H1 (cell line): ENCODE results near the gene ADAMTS17. TPM values are rescaled to one million over a fixed set of nuclear protein-coding genes. Genes with fewer than 3 reads are reported as not detected.

Experiments used
- CTCF ChIA-PET: fragments of 300-600 bp; sonication (Branson Sonifier 250); formaldehyde crosslinking; loops from one replicate; lab custom pipeline; 2021; ENCODE audit not compliant: partially characterized antibody; lab: Charles Lee
- POLR2A ChIA-PET: fragments of 300-600 bp; sonication (Branson Sonifier 250); formaldehyde crosslinking; loops from one replicate; lab custom pipeline; 2021; ENCODE audit warnings: inconsistent platforms; ENCODE audit not compliant: partially characterized antibody; lab: Charles Lee
- DNase-seq, 2 experiments: peaks; one replicate each; pipeline versions ENCODE4 v3.0.0 to v3.0.0-alpha.2; 2010 to 2022; ENCODE audit warnings: low spot score in 2 of 2, low read depth in 1 of 2, mixed read lengths in 1 of 2
- FAIRE-seq: peaks from 2 replicates; lab custom pipeline; 2011; peaks lifted over from hg19 to GRCh38; lab: Jason Lieb, UNC
- H2AFZ ChIP-seq: 2 replicates; pipeline ENCODE4 v1.8.1; 2012; ENCODE audit warnings: low read length, inconsistent platforms
- H2AK5ac ChIP-seq: 2 replicates; pipeline ENCODE4 v1.6.1; 2013; ENCODE audit warnings: low read depth, low read length
- H2BK120ac ChIP-seq: replicated peaks from 2 replicates; pipeline ENCODE3; 2013; ENCODE audit warnings: low read depth, low read length, inconsistent platforms
- H2BK12ac ChIP-seq: 2 replicates; pipeline ENCODE4 v1.6.1; 2013; ENCODE audit warnings: low read depth, low read length
- H2BK15ac ChIP-seq: 2 replicates; pipeline ENCODE4 v1.6.1; 2013; ENCODE audit warnings: low read length
- H2BK20ac ChIP-seq: 2 replicates; pipeline ENCODE4 v1.6.1; 2013; ENCODE audit warnings: low read length
- H2BK5ac ChIP-seq: 2 replicates; pipeline ENCODE4 v1.6.1; 2013; ENCODE audit warnings: low read depth, low read length
- H3K14ac ChIP-seq: 2 replicates; pipeline ENCODE4 v1.6.1; 2013; ENCODE audit warnings: inconsistent platforms; ENCODE audit not compliant: insufficient read length
- H3K18ac ChIP-seq: 2 replicates; pipeline ENCODE4 v1.6.1; 2013; ENCODE audit warnings: low read length; ENCODE audit errors: extremely low read depth
- H3K23ac ChIP-seq: 2 replicates; pipeline ENCODE4 v1.6.1; 2013; ENCODE audit warnings: inconsistent platforms; ENCODE audit not compliant: insufficient read length
- H3K23me2 ChIP-seq: 2 replicates; pipeline ENCODE4 v1.6.1; 2013; ENCODE audit warnings: low read depth, low read length
- H3K27ac ChIP-seq: 2 replicates; pipeline ENCODE4 v1.6.1; 2011; ENCODE audit warnings: low read depth, low read length, inconsistent platforms
- H3K27me3 ChIP-seq, 4 experiments: replicated peaks in 1 of 4; 1 replicate in 1 of 4; 2 replicates in 3 of 4; pipeline versions ENCODE4 v1.6.1 to v1.8.1; 2011 to 2013; ENCODE audit warnings: low read length in 3 of 4, mild to moderate bottlenecking in 3 of 4, inconsistent platforms in 2 of 4, mixed read lengths in 2 of 4, moderate library complexity in 1 of 4; ENCODE audit not compliant: control insufficient read depth in 3 of 4, insufficient read depth in 3 of 4; ENCODE audit errors: extremely low read depth in 1 of 4
- H3K36me3 ChIP-seq, 4 experiments: 2 replicates each; pipeline versions ENCODE4 v1.6.1 to v1.8.1; 2011 to 2013; ENCODE audit warnings: mild to moderate bottlenecking in 4 of 4, low read length in 3 of 4, moderate library complexity in 2 of 4, control low read depth in 1 of 4, inconsistent platforms in 1 of 4; ENCODE audit not compliant: insufficient read depth in 4 of 4, control insufficient read depth in 2 of 4
- H3K4ac ChIP-seq: replicated peaks from 2 replicates; pipeline ENCODE3; 2013; ENCODE audit warnings: low read length, low read depth, mixed read lengths, inconsistent platforms; ENCODE audit not compliant: insufficient read length
- H3K4me1 ChIP-seq, 4 experiments: replicated peaks in 1 of 4; 1 replicate in 1 of 4; 2 replicates in 3 of 4; pipeline versions ENCODE4 v1.6.1 to v1.8.1; 2011 to 2013; ENCODE audit warnings: low read length in 3 of 4, inconsistent platforms in 2 of 4, mixed read lengths in 1 of 4; ENCODE audit not compliant: insufficient read depth in 4 of 4, control insufficient read depth in 3 of 4
- H3K4me2 ChIP-seq, 2 experiments: 2 replicates each; pipeline versions ENCODE4 v1.6.1 to v1.8.1; 2011 to 2013; ENCODE audit warnings: low read depth in 2 of 2, low read length in 2 of 2, control low read depth in 1 of 2, inconsistent platforms in 1 of 2, mild to moderate bottlenecking in 1 of 2; ENCODE audit not compliant: insufficient read depth in 1 of 2
- H3K4me3 ChIP-seq, 4 experiments: fragments of 200-600, 300-600 bp in 1 of 4; sonication (generic), shearing (Covaris generic), sonication (Bioruptor Twin) in 1 of 4; 2 replicates each; pipeline versions ENCODE4 v1.5.1 to v1.8.1; 2011 to 2016; ENCODE audit warnings: low read length in 4 of 4, low read depth in 3 of 4, control low read depth in 2 of 4, inconsistent platforms in 2 of 4, mild to moderate bottlenecking in 2 of 4, mixed read lengths in 1 of 4, moderate library complexity in 1 of 4; ENCODE audit not compliant: insufficient read depth in 2 of 4; ENCODE audit errors: extremely low read depth in 1 of 4
- H3K56ac ChIP-seq: replicated peaks from 2 replicates; pipeline ENCODE3; 2013; ENCODE audit warnings: low read depth, mild to moderate bottlenecking, mixed read lengths, low read length, inconsistent platforms; ENCODE audit not compliant: insufficient read length
- H3K79me1 ChIP-seq: 2 replicates; pipeline ENCODE4 v1.6.1; 2013; ENCODE audit warnings: low read depth, low read length, control low read depth
- H3K79me2 ChIP-seq, 2 experiments: 2 replicates each; pipeline versions ENCODE4 v1.6.1 to v1.8.1; 2012 to 2013; ENCODE audit warnings: low read length in 2 of 2, mild to moderate bottlenecking in 2 of 2, inconsistent platforms in 1 of 2; ENCODE audit not compliant: insufficient read depth in 2 of 2, control insufficient read depth in 1 of 2
- H3K9ac ChIP-seq, 4 experiments: replicated peaks in 1 of 4; 1 replicate in 1 of 4; 2 replicates in 3 of 4; pipeline versions ENCODE4 v1.6.1 to v1.8.1; 2011 to 2013; ENCODE audit warnings: low read depth in 3 of 4, low read length in 3 of 4, control low read depth in 2 of 4, mild to moderate bottlenecking in 2 of 4, moderate library complexity in 2 of 4, inconsistent platforms in 1 of 4; ENCODE audit errors: extremely low read depth in 1 of 4
- H3K9me3 ChIP-seq, 2 experiments: 2 replicates each; pipeline versions ENCODE4 v1.6.1 to v1.8.1; 2012 to 2013; ENCODE audit warnings: mild to moderate bottlenecking in 2 of 2, moderate library complexity in 2 of 2, control low read depth in 1 of 2, inconsistent platforms in 1 of 2, low read depth in 1 of 2, low read length in 1 of 2, mixed read lengths in 1 of 2; ENCODE audit not compliant: insufficient read depth in 2 of 2
- H4K20me1 ChIP-seq, 2 experiments: replicated peaks in 1 of 2; 2 replicates each; pipeline versions ENCODE3 to v1.8.1; 2011 to 2013; ENCODE audit warnings: inconsistent platforms in 2 of 2, low read length in 2 of 2, mild to moderate bottlenecking in 1 of 2; ENCODE audit not compliant: insufficient read depth in 2 of 2, control insufficient read depth in 1 of 2
- H4K5ac ChIP-seq: 2 replicates; pipeline ENCODE4 v1.6.1; 2013; ENCODE audit warnings: low read length, low read depth, mixed read lengths, inconsistent platforms; ENCODE audit not compliant: insufficient read length
- H4K8ac ChIP-seq: 2 replicates; pipeline ENCODE4 v1.8.0; 2013; ENCODE audit warnings: mild to moderate bottlenecking, moderate library complexity, low read length, inconsistent platforms; ENCODE audit not compliant: insufficient read depth; ENCODE audit errors: extremely low read depth
- H4K91ac ChIP-seq: replicated peaks from 2 replicates; pipeline ENCODE3; 2013; ENCODE audit warnings: low read length, mixed read lengths, inconsistent platforms; ENCODE audit not compliant: insufficient read length
- BACH1 ChIP-seq: IDR thresholded peaks from 2 replicates; pipeline ENCODE4 v1.6.1; 2012; ENCODE audit warnings: low read length, improper control_type of control experiment
- EP300 ChIP-seq, 2 experiments: IDR thresholded peaks; 1 replicate in 1 of 2; 2 replicates in 1 of 2; pipeline ENCODE4 v1.6.1; 2011 to 2012; ENCODE audit warnings: low read depth in 2 of 2, low read length in 2 of 2, mild to moderate bottlenecking in 2 of 2, borderline replicate concordance in 1 of 2, inconsistent platforms in 1 of 2, moderate library complexity in 1 of 2
- KDM1A ChIP-seq: fragments of 200-600, 300-600 bp; sonication (generic); IDR thresholded peaks from 2 replicates; pipeline ENCODE4 v1.7.1; 2016; ENCODE audit warnings: mild to moderate bottlenecking, low read length, borderline replicate concordance
- RBBP5 ChIP-seq: IDR thresholded peaks from 2 replicates; pipeline ENCODE4 v1.7.1; 2012; ENCODE audit warnings: low read depth, mild to moderate bottlenecking, inconsistent platforms, low read length, moderate library complexity, borderline replicate concordance
- RNF2 ChIP-seq: fragments of 200-900, 300-1000 bp; sonication (generic); IDR thresholded peaks from 2 replicates; pipeline ENCODE4 v1.7.1; 2016; ENCODE audit warnings: borderline replicate concordance, low read depth, mild to moderate bottlenecking, antibody characterized with exemption, low read length; ENCODE audit not compliant: poor library complexity, severe bottlenecking; ENCODE audit errors: missing control alignments
- SIRT6 ChIP-seq: IDR thresholded peaks from one replicate; pipeline ENCODE4 v1.7.1; 2012; ENCODE audit warnings: low read length, inconsistent platforms
- SIX5 ChIP-seq: IDR thresholded peaks from 2 replicates; pipeline ENCODE4 v1.6.1; 2011; ENCODE audit warnings: mild to moderate bottlenecking, low read depth, low read length
- SRF ChIP-seq: IDR thresholded peaks from 2 replicates; pipeline ENCODE4 v1.6.1; 2011; ENCODE audit warnings: mild to moderate bottlenecking, low read depth, low read length, moderate library complexity
- TEAD4 ChIP-seq: IDR thresholded peaks from 2 replicates; pipeline ENCODE4 v1.6.1; 2012; ENCODE audit warnings: low read depth, low read length, inconsistent platforms, mixed read lengths
- ZNF274 ChIP-seq: IDR thresholded peaks from 2 replicates; pipeline ENCODE4 v1.7.0; 2012; ENCODE audit warnings: low read length, borderline replicate concordance; ENCODE audit errors: extremely low read depth
- WGBS, 2 experiments: shearing (Covaris generic) in 1 of 2; methylation state at CpG; one replicate each; pipeline versions ENCODE4 v1.1.6 to v1.1.7; 2013 to 2015; ENCODE audit warnings: low lambda C conversion rate in 2 of 2, mixed read lengths in 2 of 2, inconsistent platforms in 1 of 2, low coverage in 1 of 2, missing lambda C conversion rate in 1 of 2; ENCODE audit not compliant: insufficient replicate concordance in 2 of 2, insufficient coverage in 1 of 2, insufficient read length in 1 of 2; ENCODE audit errors: extremely low coverage in 1 of 2, missing lambda C conversion rate in 1 of 2; 5-methylcytosine and 5-hydroxymethylcytosine counted together
- polyA plus RNA-seq, 7 experiments: library from polyadenylated mRNA; depleted of rRNA in 3 of 7; stranded (reverse) in 5 of 7; unstranded in 2 of 7; fragments of >200 nt in 5 of 7; fragments of 200-250 nt in 2 of 7; gene quantifications; 1 replicate in 5 of 7; 2 replicates in 1 of 7; 4 replicates in 1 of 7; pipeline versions ENCODE4 v1.2.1 to v1.2.3, GENCODE V29; 2011 to 2013; ENCODE audit warnings: missing spikeins in 2 of 7, mixed read lengths in 2 of 7
- total RNA-seq: library from RNA; stranded (reverse); fragmentation: NEBNext Ultra II Directional; extraction: Animal tissue kit (Norgen Biotek cat#: 25700); gene quantifications from 2 replicates; pipeline ENCODE4 v1.2.1, GENCODE V29; 2021
- TF ChIP-seq, protein P1 (sequence below), 3 experiments: IDR thresholded peaks; 1 replicate in 2 of 3; 2 replicates in 1 of 3; pipeline versions ENCODE4 v1.5.1 to v1.6.1; 2011; ENCODE audit warnings: low read length in 3 of 3, mild to moderate bottlenecking in 3 of 3, inconsistent platforms in 2 of 3, low read depth in 1 of 3, moderate library complexity in 1 of 3; ENCODE audit not compliant: insufficient read depth in 1 of 3; ENCODE audit errors: control extremely low read depth in 1 of 3

Gene ADAMTS17
- total and polyA plus RNA-seq, 2 of the 8 experiments (the other 6 are each of a cell fraction or from before 2014, with no cell fraction given) = 0.51 to 1.7 TPM

DNA sequence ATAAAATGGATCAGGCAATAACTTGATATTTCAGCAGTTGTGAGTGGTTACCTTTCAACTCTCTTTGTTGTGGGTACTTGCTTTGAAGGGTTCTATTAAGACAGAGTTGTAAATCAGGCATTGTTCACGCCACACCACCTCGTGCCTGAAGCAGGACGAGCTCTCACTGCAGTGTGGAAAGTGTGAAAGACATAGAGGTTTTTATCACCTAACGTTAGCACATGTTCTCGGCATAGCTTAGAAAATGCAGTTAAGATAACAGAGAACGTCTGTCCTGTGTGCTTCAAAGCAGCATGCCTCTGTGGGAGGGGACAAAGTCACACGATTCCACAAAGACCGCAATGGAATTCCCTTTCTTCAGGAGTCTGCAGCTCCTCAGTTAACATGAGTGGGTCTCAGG, 7.8 kb downstream of the ADAMTS17 start:
- H3K36me3 ChIP-seq = no peaks in the 10 kb centered on the region; a peak in 1 of 8 replicates
- H3K27ac ChIP-seq = no peak overlapping the region
- WGBS, 2 experiments = 80% methylated on average over 8 of the region's 8 CpGs; no CpG with 5 or more reads in 1 of the 2 experiments
- H3K27me3 ChIP-seq = peaks cover 0 to 3% (median 0%) of the 10 kb centered on the region in 4 experiments; a peak in 1 of 7 replicates
- no peak overlapping the region for H3K23ac ChIP-seq
- H2BK15ac ChIP-seq = no peak overlapping the region; the same call in 1 of the 2 replicates
- H3K4me2 ChIP-seq = no peak overlapping the region
- no peak overlapping the region for H3K4ac ChIP-seq
- H4K91ac ChIP-seq = no peak overlapping the region
- H3K9me3 ChIP-seq = no peaks in the 10 kb centered on the region
- H2BK120ac ChIP-seq = no peak overlapping the region
- no peak overlapping the region for H4K5ac ChIP-seq
- no peak overlapping the region for H4K8ac ChIP-seq
- H3K9ac ChIP-seq = no peak overlapping the region
- H3K79me2 ChIP-seq = no peaks in the 10 kb centered on the region
- DNase-seq = no peak
- H3K4me3 ChIP-seq = no peak overlapping the region
- H4K20me1 ChIP-seq = no peaks in the 10 kb centered on the region
- peaks cover 2 to 7% (median 5%) of the 10 kb centered on the region in 4 experiments for H3K4me1 ChIP-seq
- ChIA-PET POLR2A (no interaction called here), CTCF (interaction anchor here (0.8 to 11.5 kb wide), 9 partner anchors 12 to 409 kb away, joined by 3 to 112 read pairs (median 3); no protein-coding TSS in a partner anchor)
- H3K14ac ChIP-seq = no peak overlapping the region
- no peak overlapping the region for H2AK5ac ChIP-seq
- no peaks in the 10 kb centered on the region for H3K23me2 ChIP-seq
- no peak overlapping the region for H3K18ac ChIP-seq
- no peak overlapping the region for H2AFZ ChIP-seq
- H2BK20ac ChIP-seq = no peak overlapping the region
- H2BK5ac ChIP-seq = no peak overlapping the region
- H3K79me1 ChIP-seq = no peaks in the 10 kb centered on the region
- no peak overlapping the region for H3K56ac ChIP-seq
- FAIRE-seq = no peak
- no peak overlapping the region for H2BK12ac ChIP-seq
- no peak for TF ChIP-seq RBBP5
- TF ChIP-seq TEAD4 = no peak
- no peak for TF ChIP-seq ZNF274
- TF ChIP-seq KDM1A = no peak
- no peak for TF ChIP-seq RNF2
- TF ChIP-seq SIRT6 = no peak
- TF ChIP-seq SRF = no peak
- no peak for TF ChIP-seq EP300 (IDR thresholded peaks at IDR 0.05; ENCODE audit: borderline replicate concordance in 1 of 2, low read depth in 2 of 2, low read length in 2 of 2)
- TF ChIP-seq, protein P1, sequence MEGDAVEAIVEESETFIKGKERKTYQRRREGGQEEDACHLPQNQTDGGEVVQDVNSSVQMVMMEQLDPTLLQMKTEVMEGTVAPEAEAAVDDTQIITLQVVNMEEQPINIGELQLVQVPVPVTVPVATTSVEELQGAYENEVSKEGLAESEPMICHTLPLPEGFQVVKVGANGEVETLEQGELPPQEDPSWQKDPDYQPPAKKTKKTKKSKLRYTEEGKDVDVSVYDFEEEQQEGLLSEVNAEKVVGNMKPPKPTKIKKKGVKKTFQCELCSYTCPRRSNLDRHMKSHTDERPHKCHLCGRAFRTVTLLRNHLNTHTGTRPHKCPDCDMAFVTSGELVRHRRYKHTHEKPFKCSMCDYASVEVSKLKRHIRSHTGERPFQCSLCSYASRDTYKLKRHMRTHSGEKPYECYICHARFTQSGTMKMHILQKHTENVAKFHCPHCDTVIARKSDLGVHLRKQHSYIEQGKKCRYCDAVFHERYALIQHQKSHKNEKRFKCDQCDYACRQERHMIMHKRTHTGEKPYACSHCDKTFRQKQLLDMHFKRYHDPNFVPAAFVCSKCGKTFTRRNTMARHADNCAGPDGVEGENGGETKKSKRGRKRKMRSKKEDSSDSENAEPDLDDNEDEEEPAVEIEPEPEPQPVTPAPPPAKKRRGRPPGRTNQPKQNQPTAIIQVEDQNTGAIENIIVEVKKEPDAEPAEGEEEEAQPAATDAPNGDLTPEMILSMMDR (IDR thresholded peaks at IDR 0.05; ENCODE audit: control extremely low read depth in 1 of 3, insufficient read depth in 1 of 3, low read depth in 1 of 3, low read length in 3 of 3) = no peak
- no peak for TF ChIP-seq BACH1
- no peak for TF ChIP-seq SIX5
